Ishikawa (cell line): ENCODE results near the gene CADPS.

Experiments used
- CEBPB ChIP-seq: IDR thresholded peaks from 2 replicates; pipeline ENCODE4 v1.6.1; 2012
- CREB1 ChIP-seq: IDR thresholded peaks from 2 replicates; pipeline ENCODE4 v1.6.1; 2012; ENCODE audit warnings: low read depth
- EGR1 ChIP-seq: IDR thresholded peaks from 2 replicates; pipeline ENCODE4 v1.6.1; 2012
- EP300 ChIP-seq: IDR thresholded peaks from 2 replicates; pipeline ENCODE4 v1.6.1; 2012; ENCODE audit warnings: borderline replicate concordance
- FOXM1 ChIP-seq: IDR thresholded peaks from 2 replicates; pipeline ENCODE4 v1.6.1; 2012; ENCODE audit warnings: low read depth, borderline replicate concordance
- NFIC ChIP-seq: IDR thresholded peaks from 2 replicates; pipeline ENCODE4 v1.6.1; 2012
- RAD21 ChIP-seq: IDR thresholded peaks from 2 replicates; pipeline ENCODE4 v1.6.1; 2012; ENCODE audit warnings: low read depth
- TAF1 ChIP-seq: IDR thresholded peaks from 2 replicates; pipeline ENCODE4 v1.6.1; 2012; ENCODE audit warnings: low read depth, mild to moderate bottlenecking
- TCF12 ChIP-seq: IDR thresholded peaks from 2 replicates; pipeline ENCODE4 v1.6.1; 2012; ENCODE audit warnings: low read depth
- TEAD4 ChIP-seq: IDR thresholded peaks from 2 replicates; pipeline ENCODE4 v1.6.1; 2012
- USF1 ChIP-seq: IDR thresholded peaks from 2 replicates; pipeline ENCODE4 v1.6.1; 2012
- YY1 ChIP-seq: IDR thresholded peaks from 2 replicates; pipeline ENCODE4 v1.6.1; 2012; ENCODE audit warnings: low read depth
- ZBTB7A ChIP-seq: IDR thresholded peaks from 2 replicates; pipeline ENCODE4 v1.6.1; 2012; ENCODE audit warnings: low read depth
- TF ChIP-seq, protein P1 (sequence below): IDR thresholded peaks from 2 replicates; pipeline ENCODE4 v1.6.1; 2012
- TF ChIP-seq, protein P2 (sequence below): IDR thresholded peaks from 2 replicates; pipeline ENCODE4 v1.6.1; 2012; ENCODE audit warnings: low read depth, mild to moderate bottlenecking

CADPS gene

GRCh38 chr3:62718515-62719320, 156.5 kb downstream of the CADPS start:
- TF ChIP-seq EGR1 = no peak
- no peak for TF ChIP-seq USF1
- TF ChIP-seq NFIC = no peak
- TF ChIP-seq TAF1 = no peak
- no peak for TF ChIP-seq EP300
- TF ChIP-seq, protein P1, sequence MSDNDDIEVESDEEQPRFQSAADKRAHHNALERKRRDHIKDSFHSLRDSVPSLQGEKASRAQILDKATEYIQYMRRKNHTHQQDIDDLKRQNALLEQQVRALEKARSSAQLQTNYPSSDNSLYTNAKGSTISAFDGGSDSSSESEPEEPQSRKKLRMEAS = no peak
- no peak for TF ChIP-seq CREB1
- no peak for TF ChIP-seq FOXM1

GRCh38 chr3:62718011-62718410, 157.2 kb downstream of the CADPS start:
- TF ChIP-seq, protein P1 = no peak
- TF ChIP-seq YY1 = no peak
- no peak for TF ChIP-seq TAF1

GRCh38 chr3:62712746-62713145, 162.5 kb downstream of the CADPS start:
- no peak for TF ChIP-seq USF1
- no peak for TF ChIP-seq NFIC
- TF ChIP-seq, protein P1 = no peak
- TF ChIP-seq, protein P2, sequence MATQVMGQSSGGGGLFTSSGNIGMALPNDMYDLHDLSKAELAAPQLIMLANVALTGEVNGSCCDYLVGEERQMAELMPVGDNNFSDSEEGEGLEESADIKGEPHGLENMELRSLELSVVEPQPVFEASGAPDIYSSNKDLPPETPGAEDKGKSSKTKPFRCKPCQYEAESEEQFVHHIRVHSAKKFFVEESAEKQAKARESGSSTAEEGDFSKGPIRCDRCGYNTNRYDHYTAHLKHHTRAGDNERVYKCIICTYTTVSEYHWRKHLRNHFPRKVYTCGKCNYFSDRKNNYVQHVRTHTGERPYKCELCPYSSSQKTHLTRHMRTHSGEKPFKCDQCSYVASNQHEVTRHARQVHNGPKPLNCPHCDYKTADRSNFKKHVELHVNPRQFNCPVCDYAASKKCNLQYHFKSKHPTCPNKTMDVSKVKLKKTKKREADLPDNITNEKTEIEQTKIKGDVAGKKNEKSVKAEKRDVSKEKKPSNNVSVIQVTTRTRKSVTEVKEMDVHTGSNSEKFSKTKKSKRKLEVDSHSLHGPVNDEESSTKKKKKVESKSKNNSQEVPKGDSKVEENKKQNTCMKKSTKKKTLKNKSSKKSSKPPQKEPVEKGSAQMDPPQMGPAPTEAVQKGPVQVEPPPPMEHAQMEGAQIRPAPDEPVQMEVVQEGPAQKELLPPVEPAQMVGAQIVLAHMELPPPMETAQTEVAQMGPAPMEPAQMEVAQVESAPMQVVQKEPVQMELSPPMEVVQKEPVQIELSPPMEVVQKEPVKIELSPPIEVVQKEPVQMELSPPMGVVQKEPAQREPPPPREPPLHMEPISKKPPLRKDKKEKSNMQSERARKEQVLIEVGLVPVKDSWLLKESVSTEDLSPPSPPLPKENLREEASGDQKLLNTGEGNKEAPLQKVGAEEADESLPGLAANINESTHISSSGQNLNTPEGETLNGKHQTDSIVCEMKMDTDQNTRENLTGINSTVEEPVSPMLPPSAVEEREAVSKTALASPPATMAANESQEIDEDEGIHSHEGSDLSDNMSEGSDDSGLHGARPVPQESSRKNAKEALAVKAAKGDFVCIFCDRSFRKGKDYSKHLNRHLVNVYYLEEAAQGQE = no peak
- TF ChIP-seq FOXM1 = no peak
- TF ChIP-seq EP300 = no peak
- no peak for TF ChIP-seq CREB1
- TF ChIP-seq TEAD4 = no peak
- TF ChIP-seq TAF1 = no peak
- no peak for TF ChIP-seq YY1
- no peak for TF ChIP-seq TCF12
- TF ChIP-seq RAD21 = no peak
- no peak for TF ChIP-seq EGR1
- TF ChIP-seq CEBPB = no peak
- TF ChIP-seq ZBTB7A = no peak

DNA sequence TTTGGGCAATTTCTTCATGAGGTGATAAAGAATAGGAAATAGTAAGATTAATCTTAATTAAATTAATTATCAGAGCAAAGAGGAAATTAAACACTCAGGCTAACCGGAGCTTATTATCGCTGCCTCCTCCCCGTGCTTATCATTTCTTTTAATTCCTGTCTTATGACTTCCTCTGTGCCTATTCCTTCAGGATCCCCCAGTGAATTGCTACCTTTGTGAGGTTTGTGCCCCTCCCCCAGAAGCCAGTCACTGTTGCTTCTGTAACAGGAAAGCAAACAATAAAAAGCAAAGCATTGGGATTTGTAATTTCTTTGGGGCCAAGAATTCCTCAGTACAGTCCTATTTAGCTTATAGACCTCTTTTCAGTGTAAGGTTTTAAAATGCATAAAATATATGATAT, 164.5 kb downstream of the CADPS start:
- TF ChIP-seq NFIC (no peak), EGR1 (no peak), EP300 (no peak)

DNA sequence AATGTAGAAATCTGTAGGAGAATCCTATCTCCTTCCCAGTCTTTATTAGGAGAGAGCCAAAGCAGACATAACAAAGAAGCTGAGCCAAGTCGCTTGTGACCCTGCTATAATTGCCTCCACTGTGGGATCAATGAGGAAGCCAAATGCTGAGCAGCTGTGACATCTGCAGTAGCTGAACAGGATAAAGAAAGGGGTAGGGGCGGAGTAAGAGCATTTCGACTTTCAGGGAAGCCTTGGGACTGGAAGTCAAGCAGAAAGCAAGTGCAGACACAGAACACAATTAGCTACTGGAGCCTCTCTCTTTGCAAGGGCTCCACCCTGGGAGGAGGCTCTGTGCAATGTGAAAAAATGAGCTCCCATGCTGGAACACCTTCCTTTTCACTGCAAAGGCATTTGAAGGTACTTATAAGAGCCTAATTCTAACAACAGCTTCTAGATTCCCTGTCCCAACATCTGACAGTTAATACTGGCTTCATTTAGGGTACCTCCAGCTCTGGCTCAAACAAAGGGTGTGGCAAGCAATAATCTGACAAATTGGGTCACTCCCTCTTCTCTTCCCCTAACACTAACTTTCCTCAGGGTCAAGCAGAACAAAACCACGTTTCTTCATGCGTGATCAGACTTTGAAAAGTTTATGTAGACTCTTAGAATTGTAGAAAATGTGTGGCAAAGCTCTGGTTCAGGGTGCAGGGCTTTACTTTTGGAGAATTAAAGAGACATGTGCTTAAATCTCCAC, 166.4 kb downstream of the CADPS start:
- TF ChIP-seq TAF1 (no peak), RAD21 (no peak), USF1 (no peak), FOXM1 (no peak), YY1 (no peak), NFIC (no peak), TEAD4 (no peak), EP300 (no peak), ZBTB7A (no peak), CREB1 (no peak), TCF12 (no peak), EGR1 (no peak), CEBPB (no peak)
- TF ChIP-seq, protein P2 = no peak
- TF ChIP-seq, protein P1 = no peak
